Measurements from ENCODE around the gene BTBD19.
"Not testable (repeated sequence)": the region's sequence is repeated elsewhere in the genome, so short reads cannot be mapped to it uniquely, and the experiment has no call there.

BTBD19 gene

GRCh38 chr1:44820328-44821239 is 12.3 kb downstream of the BTBD19 start:
- TF ChIP-seq CTCF (conservative IDR thresholded peaks at IDR 0.05; ENCODE audit: low read depth, low read length), result no peak
- no peak for DNase-seq (ENCODE audit: low read depth)
- peak overlapping the region; percentile 63 for H3K4me3 ChIP-seq (ENCODE audit: low read length)

- no peak for TF ChIP-seq CTCF (conservative IDR thresholded peaks at IDR 0.05; ENCODE audit: low read depth, low read length)
- no peak overlapping the region for H3K4me3 ChIP-seq (ENCODE audit: low read length)
- no peak for DNase-seq (ENCODE audit: low read depth)
Measured at GRCh38 chr1:44821240-44821715, 13.0 kb downstream of the BTBD19 start.

- no peak for TF ChIP-seq CTCF (conservative IDR thresholded peaks at IDR 0.05; ENCODE audit: low read depth, low read length)
- DNase-seq (ENCODE audit: low read depth), result no peak
- no peak overlapping the region for H3K4me3 ChIP-seq (ENCODE audit: low read length)
Measured at GRCh38 chr1:44822131-44822701, 13.9 kb downstream of the BTBD19 start.

GRCh38 chr1:44822981-44823451 is 14.7 kb downstream of the BTBD19 start:
- DNase-seq (ENCODE audit: low read depth), result no peak
- no peak overlapping the region for H3K4me3 ChIP-seq (ENCODE audit: low read length)
- TF ChIP-seq CTCF (conservative IDR thresholded peaks at IDR 0.05; ENCODE audit: low read depth, low read length), result no peak

GRCh38 chr1:44824392-44824791 is 16.1 kb downstream of the BTBD19 start:
- DNase-seq (ENCODE audit: low read depth); H3K4me3 ChIP-seq (ENCODE audit: low read length): not testable (repeated sequence)

GRCh38 chr1:44826375-44827196 is 18.3 kb downstream of the BTBD19 start:
- no peak for TF ChIP-seq CTCF (conservative IDR thresholded peaks at IDR 0.05; ENCODE audit: low read depth, low read length)
- no peak overlapping the region for H3K4me3 ChIP-seq (ENCODE audit: low read length)
- no peak for DNase-seq (ENCODE audit: low read depth)
